ENCODE results near the gene HOMER1. TPM values are rescaled to one million over a fixed set of nuclear protein-coding genes. Genes with fewer than 3 reads are reported as not detected.

HOMER1 gene
- total and polyA plus RNA-seq, 2 of the 13 experiments (the other 11 are each of a cell fraction or from before 2014, with no cell fraction given): 5.3 to 24.8 TPM

- 0 out of 2 replicates have a peak, but pooled peaks have one; percentile 20 for TF ChIP-seq NR0B2 (CRISPR knock-in tag; IDR thresholded peaks at IDR 0.05)
- 0 out of 2 replicates have a peak, but pooled peaks have one; percentile 34 for TF ChIP-seq ZNF878 (CRISPR knock-in tag; IDR thresholded peaks at IDR 0.05)
- TF ChIP-seq CREB1 (IDR thresholded peaks at IDR 0.05): no peak
- peak; percentile 43 for TF ChIP-seq CREB1 (CRISPR knock-in tag; IDR thresholded peaks at IDR 0.05)
- TF ChIP-seq AHDC1 (CRISPR knock-in tag; IDR thresholded peaks at IDR 0.05; ENCODE audit: borderline replicate concordance): 0 out of 2 replicates have a peak, but pooled peaks have one; percentile 22
- TF ChIP-seq ZNF350 (CRISPR knock-in tag; IDR thresholded peaks at IDR 0.05; ENCODE audit: borderline replicate concordance, low read depth): no peak
Measured at GRCh38 chr5:79512471-79513307, 1.2 kb downstream of the HOMER1 start (continued).
